ENCODE data around the gene PHF2.

The PHF2 gene

DNA sequence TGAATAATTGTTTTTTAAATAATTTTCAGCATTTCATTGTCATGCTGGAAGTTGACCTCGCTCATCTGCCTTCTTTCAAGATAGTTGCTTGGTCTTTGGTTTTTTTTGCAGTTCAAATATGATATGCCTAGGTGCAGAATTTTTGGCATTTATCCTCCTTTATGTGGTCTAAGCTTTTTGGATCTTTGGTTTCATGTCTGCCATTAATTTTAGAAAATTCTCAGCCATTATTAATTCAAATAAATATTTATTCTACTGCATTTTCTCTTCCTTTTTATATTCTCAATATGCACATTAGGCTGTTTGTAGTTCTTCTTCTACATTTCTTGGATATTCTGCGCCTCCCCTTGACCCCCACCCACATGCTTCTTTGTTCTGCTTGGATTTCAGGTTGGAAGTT, 63.6 kb downstream of the PHF2 start:
- peaks cover 40% of the 10 kb centered on the region for H3K9me3 Mint-ChIP-seq
- H3K27me3 Mint-ChIP-seq (ENCODE audit: low read depth), result no peaks in the 10 kb centered on the region
- peaks cover 15% of the 10 kb centered on the region for H3K4me1 Mint-ChIP-seq
- TF ChIP-seq, protein P1, sequence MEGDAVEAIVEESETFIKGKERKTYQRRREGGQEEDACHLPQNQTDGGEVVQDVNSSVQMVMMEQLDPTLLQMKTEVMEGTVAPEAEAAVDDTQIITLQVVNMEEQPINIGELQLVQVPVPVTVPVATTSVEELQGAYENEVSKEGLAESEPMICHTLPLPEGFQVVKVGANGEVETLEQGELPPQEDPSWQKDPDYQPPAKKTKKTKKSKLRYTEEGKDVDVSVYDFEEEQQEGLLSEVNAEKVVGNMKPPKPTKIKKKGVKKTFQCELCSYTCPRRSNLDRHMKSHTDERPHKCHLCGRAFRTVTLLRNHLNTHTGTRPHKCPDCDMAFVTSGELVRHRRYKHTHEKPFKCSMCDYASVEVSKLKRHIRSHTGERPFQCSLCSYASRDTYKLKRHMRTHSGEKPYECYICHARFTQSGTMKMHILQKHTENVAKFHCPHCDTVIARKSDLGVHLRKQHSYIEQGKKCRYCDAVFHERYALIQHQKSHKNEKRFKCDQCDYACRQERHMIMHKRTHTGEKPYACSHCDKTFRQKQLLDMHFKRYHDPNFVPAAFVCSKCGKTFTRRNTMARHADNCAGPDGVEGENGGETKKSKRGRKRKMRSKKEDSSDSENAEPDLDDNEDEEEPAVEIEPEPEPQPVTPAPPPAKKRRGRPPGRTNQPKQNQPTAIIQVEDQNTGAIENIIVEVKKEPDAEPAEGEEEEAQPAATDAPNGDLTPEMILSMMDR (IDR thresholded peaks at IDR 0.05; ENCODE audit: unreplicated experiment in 3 of 3), result no peak
- H3K36me3 Mint-ChIP-seq (ENCODE audit: low read depth), result peaks cover 92% of the 10 kb centered on the region
- H3K27ac Mint-ChIP-seq, result no peak overlapping the region
- no peak overlapping the region for H3K4me3 Mint-ChIP-seq

DNA sequence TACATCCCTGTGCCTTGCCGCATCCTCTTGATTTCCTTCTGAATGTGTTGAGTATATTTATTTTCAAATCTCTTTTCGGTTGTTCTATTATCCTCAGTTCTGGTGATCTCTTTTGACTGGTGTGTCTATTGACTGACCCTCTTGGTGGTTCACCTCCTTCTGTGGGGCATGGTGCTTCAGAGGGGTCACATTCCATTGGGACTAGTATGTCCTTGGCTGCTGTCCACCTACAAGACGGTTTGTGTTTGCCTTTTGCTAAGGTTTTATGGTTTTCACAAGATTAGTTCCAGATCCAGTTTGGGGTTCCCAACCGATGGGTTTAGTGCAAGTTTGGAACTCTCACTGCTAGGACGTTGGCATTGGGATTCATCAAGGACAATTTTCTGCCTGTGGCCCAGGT, 66.6 kb downstream of the PHF2 start:
- no peaks in the 10 kb centered on the region for H3K27me3 Mint-ChIP-seq (ENCODE audit: low read depth)
- peaks cover 24% of the 10 kb centered on the region for H3K9me3 Mint-ChIP-seq
- TF ChIP-seq, protein P1 (IDR thresholded peaks at IDR 0.05; ENCODE audit: unreplicated experiment in 3 of 3), result no peak
- peaks cover 15% of the 10 kb centered on the region for H3K4me1 Mint-ChIP-seq
- no peak overlapping the region for H3K4me3 Mint-ChIP-seq
- H3K36me3 Mint-ChIP-seq (ENCODE audit: low read depth), result peaks cover 62% of the 10 kb centered on the region
- no peak overlapping the region for H3K27ac Mint-ChIP-seq

DNA sequence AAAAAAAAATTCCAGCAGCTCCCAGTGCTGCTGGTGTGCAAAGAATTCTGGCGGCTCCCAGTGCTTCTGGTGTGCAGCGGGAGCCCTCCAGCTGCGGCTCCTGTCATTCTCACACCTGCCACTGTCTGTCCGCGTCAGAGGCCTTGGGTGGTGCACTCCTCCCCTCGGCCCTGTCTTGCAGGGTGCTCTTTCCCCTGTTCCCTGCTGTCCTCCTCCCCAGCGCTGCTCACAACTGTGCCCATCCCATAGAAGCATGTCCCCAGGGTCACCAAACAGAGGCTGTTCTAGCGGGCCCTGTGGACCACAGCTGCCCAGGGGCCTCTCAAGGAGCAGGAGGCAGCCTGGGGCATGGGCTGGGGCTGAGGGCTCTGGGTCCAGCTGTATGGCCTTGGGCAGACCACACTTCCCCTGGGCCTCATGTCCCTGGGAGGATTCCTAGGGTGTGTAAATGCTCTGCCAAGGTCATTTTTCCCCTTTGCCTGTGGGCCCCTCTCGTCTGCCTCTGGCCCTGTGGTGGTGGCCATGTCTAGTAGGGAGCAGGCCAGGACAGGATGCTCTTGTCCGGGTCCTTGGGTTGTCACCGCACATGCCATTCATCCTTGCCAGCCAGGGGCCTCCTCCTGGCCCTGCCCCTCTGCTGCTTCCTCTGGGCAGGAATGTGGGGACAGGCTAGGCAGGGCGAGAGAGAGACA, 68.2 kb downstream of the PHF2 start:
- Mint-ChIP-seq H3K27me3 (ENCODE audit: low read depth) (no peaks in the 10 kb centered on the region), H3K4me3 (no peak overlapping the region), H3K4me1 (peaks cover 15% of the 10 kb centered on the region), H3K27ac (no peak overlapping the region), H3K9me3 (peaks cover 11% of the 10 kb centered on the region), H3K36me3 (ENCODE audit: low read depth) (peaks cover 52% of the 10 kb centered on the region)
- TF ChIP-seq, protein P1 (IDR thresholded peaks at IDR 0.05; ENCODE audit: unreplicated experiment in 3 of 3), result no peak

DNA sequence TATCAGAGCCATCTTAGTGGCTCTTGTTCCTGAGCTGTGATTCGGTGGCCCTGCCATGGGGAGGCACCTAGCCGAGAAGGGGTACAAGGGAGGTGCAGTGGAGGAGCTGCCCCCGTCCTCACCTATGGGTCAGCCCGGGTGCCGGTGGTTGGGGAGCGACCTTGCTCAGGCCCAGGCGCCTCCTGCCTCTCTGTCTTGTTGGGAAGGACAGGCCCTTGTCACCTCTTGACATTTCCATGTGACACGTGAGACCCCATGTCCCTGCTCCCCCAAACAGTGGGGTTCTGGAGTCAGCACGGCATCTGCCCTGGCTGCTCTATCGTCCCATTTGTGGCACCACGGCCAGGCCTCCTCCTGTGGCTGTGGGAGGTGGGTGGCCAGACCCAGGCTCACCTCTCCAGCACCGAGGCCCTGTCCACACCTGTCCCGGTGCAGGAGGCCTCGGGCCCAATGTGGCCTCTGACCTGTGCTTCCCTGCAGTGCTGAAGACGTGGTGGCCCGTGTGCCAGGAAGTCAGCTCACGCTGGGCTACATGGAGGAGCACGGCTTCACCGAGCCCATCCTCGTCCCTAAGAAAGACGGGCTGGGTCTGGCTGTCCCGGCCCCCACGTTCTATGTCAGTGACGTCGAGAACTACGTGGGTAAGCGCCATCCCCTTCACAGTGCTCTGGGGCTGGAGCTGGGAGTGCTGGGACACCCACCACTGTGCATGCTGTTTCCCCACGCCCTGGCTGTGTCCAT, 68.9 kb downstream of the PHF2 start:
- H3K27me3 Mint-ChIP-seq (ENCODE audit: low read depth), result no peaks in the 10 kb centered on the region
- no peak overlapping the region for H3K4me3 Mint-ChIP-seq
- peaks cover 15% of the 10 kb centered on the region for H3K4me1 Mint-ChIP-seq
- TF ChIP-seq, protein P1 (IDR thresholded peaks at IDR 0.05; ENCODE audit: unreplicated experiment in 3 of 3), result no peak
- H3K36me3 Mint-ChIP-seq (ENCODE audit: low read depth), result peaks cover 44% of the 10 kb centered on the region
- peaks cover 7% of the 10 kb centered on the region for H3K9me3 Mint-ChIP-seq
- no peak overlapping the region for H3K27ac Mint-ChIP-seq

DNA sequence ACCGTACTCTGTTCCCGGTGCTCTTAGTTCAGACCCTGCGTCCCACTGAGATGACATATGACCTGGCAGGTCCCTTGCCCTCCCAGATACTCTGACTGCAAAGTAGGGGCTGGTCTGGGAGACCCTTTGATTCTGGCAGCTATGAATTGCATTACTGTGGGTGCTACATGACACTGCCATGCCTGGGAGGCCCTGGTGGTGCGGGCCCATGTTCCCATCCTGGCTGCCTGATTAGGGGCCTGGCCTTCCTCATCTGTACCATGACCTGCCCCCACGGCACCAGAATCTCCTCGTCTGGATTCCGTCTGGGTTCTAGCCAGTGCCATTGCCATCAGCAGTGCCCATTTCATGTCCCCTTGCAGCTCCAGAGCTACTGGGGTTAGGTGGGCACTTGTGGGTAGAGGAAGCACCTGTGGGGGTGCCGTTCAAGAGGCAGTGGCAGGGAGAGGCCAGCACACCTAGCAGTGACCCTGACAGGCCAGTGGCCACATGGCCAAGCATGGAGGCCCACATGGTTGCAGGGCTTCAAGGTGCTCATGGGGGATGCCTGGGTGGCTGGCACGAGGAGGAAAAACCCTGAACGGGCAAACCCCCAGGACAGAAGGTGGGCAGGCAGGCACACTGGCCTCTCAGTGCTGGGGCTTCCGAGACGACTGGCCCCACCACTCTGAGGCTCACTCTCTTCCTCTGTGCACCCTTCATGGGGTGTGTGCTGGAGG, 69.7 kb downstream of the PHF2 start:
- TF ChIP-seq, protein P1 (IDR thresholded peaks at IDR 0.05; ENCODE audit: unreplicated experiment in 3 of 3), result no peak
- Mint-ChIP-seq H3K9me3 (no peaks in the 10 kb centered on the region), H3K27me3 (ENCODE audit: low read depth) (no peaks in the 10 kb centered on the region), H3K27ac (no peak overlapping the region), H3K36me3 (ENCODE audit: low read depth) (peaks cover 36% of the 10 kb centered on the region), H3K4me3 (no peak overlapping the region), H3K4me1 (peaks cover 11% of the 10 kb centered on the region)
